NCI-H2029 treated with DMSO at 0.1 percent for 48 hours (cell line): ENCODE data around the gene ALPK3.

Experiments
- DNase-seq: peaks from one replicate; lab custom pipeline; 2025; lab: John Stamatoyannopoulos, UW

ALPK3 gene

GRCh38 chr15:84892786-84893307, 75.7 kb downstream of the ALPK3 start:
- no peak for DNase-seq

GRCh38 chr15:84893607-84894006, 76.5 kb downstream of the ALPK3 start:
- DNase-seq: no peak

GRCh38 chr15:84894736-84895425, 77.7 kb downstream of the ALPK3 start:
- no peak for DNase-seq

GRCh38 chr15:84898761-84899160, 81.6 kb downstream of the ALPK3 start:
- no peak for DNase-seq

- no peak for DNase-seq
Observed at GRCh38 chr15:84899750-84900149, 82.6 kb downstream of the ALPK3 start.

- no peak for DNase-seq
Observed at GRCh38 chr15:84901540-84901939, 84.4 kb downstream of the ALPK3 start.

- no peak for DNase-seq
Observed at GRCh38 chr15:84903751-84904150, 86.6 kb downstream of the ALPK3 start.

- no peak for DNase-seq
Observed at GRCh38 chr15:84904419-84904818, 87.3 kb downstream of the ALPK3 start.

GRCh38 chr15:84905016-84905916, 88.1 kb downstream of the ALPK3 start:
- no peak for DNase-seq

- no peak for DNase-seq
Observed at GRCh38 chr15:84907731-84908130, 90.6 kb downstream of the ALPK3 start.

- no peak for DNase-seq
Observed at GRCh38 chr15:84908564-84908963, 91.4 kb downstream of the ALPK3 start.

- DNase-seq: no peak
Observed at GRCh38 chr15:84909029-84909428, 91.9 kb downstream of the ALPK3 start.

GRCh38 chr15:84909782-84910181, 92.6 kb downstream of the ALPK3 start:
- no peak for DNase-seq

- DNase-seq: no peak
Observed at GRCh38 chr15:84910928-84911623, 93.9 kb downstream of the ALPK3 start.

- DNase-seq: no peak
Observed at GRCh38 chr15:84911879-84912660, 94.9 kb downstream of the ALPK3 start.

GRCh38 chr15:84913360-84913723, 96.2 kb downstream of the ALPK3 start:
- DNase-seq: no peak

- DNase-seq: no peak
Observed at GRCh38 chr15:84914351-84914750, 97.2 kb downstream of the ALPK3 start.

- DNase-seq: no peak
Observed at GRCh38 chr15:84914909-84915605, 97.9 kb downstream of the ALPK3 start.

- DNase-seq: no peak
Observed at GRCh38 chr15:84915606-84915958, 98.4 kb downstream of the ALPK3 start.

- no peak for DNase-seq
Observed at GRCh38 chr15:84917452-84917851, 100.3 kb downstream of the ALPK3 start.

GRCh38 chr15:84919106-84919667, 102.0 kb downstream of the ALPK3 start:
- no peak for DNase-seq
